ENCODE results near the gene NDUFAF8.
A peak's percentile ranks its signal among the peaks of the same experiment; 100 is the strongest.

Gene NDUFAF8

GRCh38 chr17:81238815-81239713 is at the start of gene NDUFAF8, which contains the start of gene TEPSIN:
Gene NDUFAF8 (plus strand): TSS chr17:81239318. CDS start chr17:81239364, 46 bp downstream.
Gene TEPSIN (minus strand): TSS chr17:81239055. CDS start chr17:81239033, 22 bp downstream.
- peak; percentile 90 for DNase-seq (ENCODE audit: low read depth)

- DNase-seq (ENCODE audit: low read depth), result no peak
These were observed 49.2 kb upstream of the NDUFAF8 start for GRCh38 chr17:81189670-81190530.

GRCh38 chr17:81190591-81190990 is 48.5 kb upstream of the NDUFAF8 start:
- DNase-seq (ENCODE audit: low read depth), result no peak

GRCh38 chr17:81191116-81191515 is 48.0 kb upstream of the NDUFAF8 start:
- DNase-seq (ENCODE audit: low read depth), result no peak

DNA sequence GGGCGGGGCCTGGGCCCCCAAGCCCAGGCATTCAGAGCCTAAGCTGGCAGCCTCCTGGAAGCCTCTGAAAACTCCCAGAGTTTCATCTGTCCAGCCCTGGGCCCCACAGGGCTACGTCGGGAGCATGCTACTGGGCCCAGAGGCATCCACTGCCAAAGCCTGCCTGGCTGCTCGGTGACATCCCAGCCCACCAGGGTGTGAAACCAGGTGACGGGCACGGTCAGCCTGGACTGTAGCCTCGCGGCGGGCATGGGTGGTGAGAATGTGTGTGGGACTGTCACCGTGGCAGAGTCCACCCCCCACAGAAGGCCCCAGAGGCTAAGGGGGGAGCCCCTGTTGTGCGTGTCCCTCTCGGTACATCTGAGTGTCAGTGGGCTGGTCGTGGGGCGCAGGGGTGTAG is 47.5 kb upstream of the NDUFAF8 start:
- no peak for DNase-seq (ENCODE audit: low read depth)

- DNase-seq (ENCODE audit: low read depth), result no peak
These were observed 46.6 kb upstream of the NDUFAF8 start for GRCh38 chr17:81192386-81193050.

DNA sequence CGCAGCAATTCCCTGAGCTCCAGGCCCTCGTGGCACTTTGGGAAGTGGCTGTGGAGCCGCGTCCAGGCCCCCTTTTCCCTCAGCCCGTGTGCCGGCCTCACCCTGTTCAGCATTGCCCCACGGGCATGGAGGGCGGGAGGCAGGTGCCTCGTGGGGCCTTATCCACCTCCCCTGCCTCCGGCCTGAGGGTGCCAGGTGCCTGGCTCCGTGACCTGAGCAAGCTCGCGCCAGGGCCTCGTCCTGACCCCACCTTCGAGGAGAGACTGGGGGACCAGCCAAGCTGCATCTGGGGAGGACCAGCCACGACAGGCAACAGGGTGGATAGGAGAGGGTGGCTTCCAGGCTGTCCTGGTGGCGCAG is 46.1 kb upstream of the NDUFAF8 start:
- no peak for DNase-seq (ENCODE audit: low read depth)

DNA sequence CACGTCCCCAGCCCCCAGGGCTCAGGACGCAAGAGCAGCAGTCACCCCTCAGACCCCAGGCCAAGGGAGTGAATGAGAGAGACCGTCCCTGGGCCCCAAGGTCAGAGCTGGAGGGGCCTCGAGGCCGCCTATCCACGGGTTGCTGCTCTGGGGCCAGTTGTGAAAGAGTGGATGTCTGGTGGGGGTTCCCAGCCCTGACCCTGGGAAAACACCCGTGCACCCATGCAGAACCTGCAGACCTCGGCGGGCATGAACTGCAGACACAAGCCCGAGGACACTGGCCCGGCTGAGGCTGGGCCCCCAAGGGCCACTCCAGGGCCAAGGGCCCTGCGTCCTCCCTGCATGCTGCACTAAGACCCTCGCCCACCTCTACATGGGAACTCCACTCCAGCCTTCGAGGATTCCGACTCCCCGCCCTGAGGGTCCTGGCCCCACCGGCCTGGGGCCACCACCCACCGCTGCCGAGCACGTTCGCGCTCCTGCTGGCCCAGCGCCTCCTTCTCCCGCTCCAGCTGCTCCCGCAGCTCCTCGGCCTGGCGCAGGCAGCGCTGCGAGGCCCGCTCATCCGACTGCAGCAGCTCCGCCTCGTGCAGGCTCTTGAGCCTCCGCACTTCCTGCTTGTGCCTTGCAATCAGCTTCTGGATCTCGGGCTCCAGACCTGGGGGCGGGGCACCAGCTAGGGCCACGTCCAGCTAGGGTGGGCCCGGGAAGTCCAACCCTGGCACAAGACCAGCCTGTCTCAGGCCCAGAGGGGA is 45.5 kb upstream of the NDUFAF8 start:
- no peak for DNase-seq (ENCODE audit: low read depth)

- DNase-seq (ENCODE audit: low read depth), result no peak
These were observed 44.8 kb upstream of the NDUFAF8 start for GRCh38 chr17:81194225-81194760.

- DNase-seq (ENCODE audit: low read depth), result no peak
These were observed 43.9 kb upstream of the NDUFAF8 start for GRCh38 chr17:81194941-81195901.

DNA sequence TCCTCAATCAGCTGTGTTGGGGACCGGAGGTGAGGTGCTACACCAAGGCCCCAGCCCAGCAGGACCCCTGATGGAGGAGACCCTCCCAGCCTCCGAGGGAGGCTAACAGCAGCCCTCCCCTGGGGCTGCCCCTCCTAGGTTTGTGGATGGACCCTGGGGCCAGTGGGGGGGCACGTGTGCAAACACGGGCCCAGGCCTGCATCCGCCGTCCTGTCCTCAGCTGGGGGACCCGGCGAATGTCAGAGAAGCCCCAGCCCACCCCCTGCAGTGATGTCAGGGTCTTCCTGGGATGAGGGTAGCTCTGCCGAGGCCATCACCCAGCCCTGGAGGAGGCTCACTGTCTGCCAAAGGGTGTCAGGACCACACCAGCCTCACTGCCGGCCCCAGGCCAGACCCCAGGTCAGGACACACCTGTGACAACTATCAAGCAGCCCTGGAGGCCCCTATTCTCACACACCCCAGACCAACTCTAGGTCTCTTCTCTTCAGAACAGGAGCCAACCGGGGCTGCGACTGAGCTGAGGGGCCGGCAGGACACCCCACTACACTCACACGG is 43.1 kb upstream of the NDUFAF8 start:
- DNase-seq (ENCODE audit: low read depth), result no peak

GRCh38 chr17:81196505-81197408 is 42.4 kb upstream of the NDUFAF8 start:
- no peak for DNase-seq (ENCODE audit: low read depth)

DNA sequence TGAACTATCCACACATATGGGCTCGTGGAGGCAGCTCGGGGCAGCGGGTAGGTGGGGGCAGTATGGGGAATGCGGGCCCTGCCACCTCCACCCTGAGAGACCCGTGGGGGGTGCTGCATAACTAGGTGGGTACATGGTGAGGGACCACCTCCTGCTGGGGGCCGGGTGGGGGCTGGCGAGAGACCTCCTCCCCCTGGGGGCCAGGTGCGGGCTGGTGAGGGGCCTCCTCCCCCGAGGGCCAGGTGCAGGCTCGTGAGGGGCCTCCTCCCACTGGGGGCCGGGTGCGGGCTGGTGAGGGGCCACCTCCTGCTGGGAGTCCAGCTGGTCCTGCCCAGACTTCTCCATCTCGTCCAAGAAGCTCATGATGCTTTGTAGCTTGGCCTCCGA is 41.7 kb upstream of the NDUFAF8 start:
- DNase-seq (ENCODE audit: low read depth), result no peak

DNA sequence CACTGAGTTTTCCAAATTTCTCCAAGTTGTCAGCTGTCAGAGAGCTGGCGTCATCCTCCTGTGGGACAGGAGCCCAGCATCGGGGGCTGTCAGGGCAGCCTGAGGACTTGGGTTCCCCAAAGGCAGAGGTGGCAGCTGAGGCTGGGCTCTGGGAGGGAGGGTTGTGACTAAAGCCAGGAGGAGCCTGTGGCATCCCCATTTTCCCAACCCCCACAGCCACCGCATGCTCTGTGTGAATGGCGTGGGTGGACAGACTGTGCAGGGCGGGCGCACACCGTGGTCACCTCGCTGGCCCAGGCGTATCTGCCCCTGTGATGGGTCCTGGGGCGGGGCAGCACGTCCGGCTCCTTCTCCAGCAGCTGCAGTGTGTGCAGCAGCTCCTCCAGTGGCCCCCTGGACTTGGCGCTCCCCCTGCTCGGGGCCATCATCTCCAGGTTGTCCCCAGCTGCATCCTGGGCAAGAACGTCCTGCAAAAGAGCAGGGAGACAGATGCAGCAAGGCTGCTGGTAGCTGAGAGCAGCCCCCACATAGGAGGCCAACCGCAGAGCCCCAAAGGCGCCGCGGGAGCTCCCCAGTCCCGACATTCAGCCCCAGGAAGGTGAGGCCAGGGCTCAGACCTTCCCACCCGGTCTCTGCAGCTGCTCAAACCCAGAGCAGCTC is 41.2 kb upstream of the NDUFAF8 start:
- no peak for DNase-seq (ENCODE audit: low read depth)

GRCh38 chr17:81198826-81199481 is 40.2 kb upstream of the NDUFAF8 start:
- no peak for DNase-seq (ENCODE audit: low read depth)

DNA sequence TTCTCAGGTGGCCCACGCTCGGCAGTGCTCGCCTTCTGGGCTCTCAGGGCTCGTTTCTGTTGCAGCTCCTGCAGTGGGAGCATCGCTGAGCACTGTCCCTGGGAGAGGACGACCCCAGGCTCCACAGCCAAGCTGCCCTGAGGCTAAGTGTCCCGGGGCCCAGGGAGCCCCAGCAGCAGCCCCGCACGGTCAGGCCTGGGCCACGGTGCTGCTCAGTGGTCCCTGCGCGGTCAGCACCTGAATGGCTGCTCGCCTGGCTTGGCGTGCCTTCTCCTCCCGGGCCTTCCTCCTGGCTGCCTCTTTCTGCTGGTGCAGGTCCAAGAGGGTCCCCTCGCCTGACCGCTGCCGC is 39.7 kb upstream of the NDUFAF8 start:
- no peak for DNase-seq (ENCODE audit: low read depth)

DNA sequence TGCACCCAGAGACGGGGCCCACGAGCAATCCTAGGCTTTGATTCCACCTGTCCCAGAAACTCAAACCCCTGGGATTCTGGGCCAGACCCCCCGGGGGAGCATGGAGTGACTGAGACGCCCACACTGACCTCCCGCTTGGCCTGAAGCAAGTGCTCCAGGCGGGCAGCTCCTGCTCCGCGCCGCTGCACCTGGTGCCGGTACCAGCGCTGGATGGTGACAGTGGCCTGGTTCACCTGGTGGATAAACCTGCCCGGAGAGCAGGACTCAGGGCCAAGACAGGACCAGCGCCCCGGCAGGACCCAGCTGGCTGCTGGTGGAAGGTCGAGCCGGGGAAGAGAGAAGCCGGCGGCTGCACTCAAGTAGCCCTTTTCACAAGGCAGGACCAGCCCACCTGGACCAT is 38.9 kb upstream of the NDUFAF8 start:
- DNase-seq (ENCODE audit: low read depth), result no peak
